ENCODE measurements around the gene PXN.

Gene PXN

DNA sequence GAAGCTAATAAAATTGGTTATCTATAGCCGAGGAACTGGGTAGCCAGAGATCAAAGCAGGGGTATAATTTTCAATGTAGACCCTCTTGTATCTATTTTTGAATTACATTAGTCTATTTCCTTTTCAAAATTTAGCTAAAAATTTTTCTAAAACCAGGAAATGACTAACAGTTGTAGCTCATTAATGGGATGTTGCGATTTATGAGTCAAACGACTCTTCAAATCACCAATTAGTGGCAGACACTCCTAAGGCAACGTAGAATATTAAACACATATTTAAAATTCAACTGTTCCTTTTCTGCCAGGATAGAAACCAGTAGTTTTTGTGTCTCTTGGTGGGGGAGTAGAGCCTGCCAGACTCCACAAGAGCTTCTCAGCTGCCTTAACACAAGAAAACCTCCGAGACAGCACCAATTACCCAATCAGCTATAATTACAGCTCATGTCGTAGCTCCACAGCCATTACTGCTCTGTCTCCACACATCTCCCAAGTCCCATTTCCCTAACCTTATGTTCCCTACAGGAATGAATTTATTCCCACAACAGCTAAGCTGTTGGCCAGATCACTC lies 97.9 kb downstream of the PXN start:
- DNase-seq: no peak

DNA sequence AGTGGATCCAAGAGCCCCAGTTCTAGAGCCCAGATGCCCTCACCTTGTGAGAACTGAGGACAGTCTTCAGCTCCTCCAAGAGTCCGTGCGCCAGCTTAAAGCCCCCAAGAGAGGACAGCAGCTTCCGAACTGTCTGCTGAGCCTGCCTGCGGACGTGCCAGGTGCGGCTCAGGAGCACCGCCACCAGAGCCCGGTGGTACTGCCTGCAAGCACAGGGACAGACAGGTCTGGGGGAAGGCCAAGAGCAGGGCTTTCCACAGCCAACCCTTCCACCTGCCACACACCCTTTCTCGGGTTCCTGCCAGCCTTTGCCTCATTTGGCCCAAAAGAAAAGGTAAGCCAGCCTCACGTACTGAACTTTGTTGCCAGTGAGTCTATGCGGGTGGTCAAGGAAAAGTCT lies 101.2 kb downstream of the PXN start:
- DNase-seq: no peak

DNA sequence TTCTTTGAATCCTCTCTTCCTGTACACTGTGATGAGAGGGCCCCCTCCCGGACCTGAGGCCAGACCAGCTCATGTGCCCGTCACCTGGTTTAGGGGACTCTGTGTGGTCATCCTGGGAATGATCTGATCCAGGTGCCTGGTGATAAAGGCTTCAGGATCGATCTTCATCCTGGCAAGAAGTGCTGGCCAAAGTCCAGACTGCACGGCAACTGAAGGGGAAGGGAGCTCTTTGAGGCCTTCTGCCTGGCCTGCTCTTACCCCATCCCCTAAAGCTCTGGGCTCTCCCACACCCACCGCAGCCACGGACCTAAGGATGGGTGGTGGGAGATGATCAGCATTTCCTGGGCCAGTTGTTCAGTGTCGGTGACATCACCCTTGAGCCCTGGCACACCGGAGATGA lies 102.8 kb downstream of the PXN start:
- DNase-seq: no peak

DNA sequence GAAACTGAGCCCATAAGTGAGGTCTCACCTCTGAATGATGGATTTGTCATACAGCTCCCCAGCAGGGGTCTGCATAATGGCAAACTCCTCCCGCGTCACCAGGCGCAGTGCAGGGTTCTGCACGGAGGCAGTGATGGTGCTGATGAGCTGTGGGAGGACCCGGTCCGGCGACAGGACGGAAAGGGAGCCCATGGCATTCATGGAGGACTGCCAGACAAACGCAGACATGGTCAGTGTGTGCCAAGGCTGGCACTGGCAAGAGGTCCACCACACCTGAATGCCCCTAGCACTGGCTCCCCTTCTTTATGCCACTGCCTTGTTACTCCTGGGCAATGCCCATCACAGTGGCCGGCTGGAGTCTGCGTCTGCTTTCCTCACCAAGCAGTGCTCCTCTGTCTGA lies 103.7 kb downstream of the PXN start:
- DNase-seq: no peak

All from central memory CD4-positive, alpha-beta T cell (primary cell).